Common myeloid progenitor, CD34-positive (primary cell): ENCODE measurements around the gene RTN4RL1.

Experiments used
- CTCF ChIA-PET: fragments of 350-600 bp; sonication (Branson Sonifier 250); formaldehyde crosslinking; loops from one replicate; lab custom pipeline; 2021; ENCODE audit warnings: antibody characterized with exemption; lab: Charles Lee
- POLR2A ChIA-PET: fragments of 350-600 bp; sonication (Branson Sonifier 250); formaldehyde crosslinking; loops from one replicate; lab custom pipeline; 2021; ENCODE audit warnings: antibody characterized with exemption; lab: Charles Lee
- DNase-seq, 3 donors: peaks; one replicate each; pipeline versions ENCODE4 v3.0.0 to v3.0.0-alpha.2; 2013
- H3K27ac ChIP-seq, 2 experiments: 1 replicate in 1 of 2; 2 replicates in 1 of 2; pipeline ENCODE4 v1.7.0; 2013; ENCODE audit warnings: inconsistent platforms in 2 of 2, low read length in 2 of 2, mild to moderate bottlenecking in 2 of 2, low read depth in 1 of 2, moderate library complexity in 1 of 2; ENCODE audit not compliant: severe bottlenecking in 2 of 2, insufficient read depth in 1 of 2, poor library complexity in 1 of 2
- H3K27me3 ChIP-seq, 5 experiments: replicated peaks in 2 of 5; 1 replicate in 3 of 5; 2 replicates in 2 of 5; pipeline versions ENCODE4 v1.6.1 to v1.7.0; 2013; ENCODE audit warnings: low read length in 4 of 5, mild to moderate bottlenecking in 2 of 5, moderate library complexity in 2 of 5, inconsistent platforms in 1 of 5; ENCODE audit not compliant: insufficient read depth in 5 of 5, control insufficient read depth in 4 of 5
- H3K36me3 ChIP-seq, 4 experiments: 1 replicate in 2 of 4; 2 replicates in 2 of 4; pipeline versions ENCODE4 v1.6.1 to v1.7.0; 2013; ENCODE audit warnings: low read length in 3 of 4, control low read depth in 1 of 4, mild to moderate bottlenecking in 1 of 4; ENCODE audit not compliant: control insufficient read depth in 4 of 4, insufficient read depth in 4 of 4
- H3K4me1 ChIP-seq, 4 experiments: 1 replicate in 3 of 4; 2 replicates in 1 of 4; pipeline versions ENCODE4 v1.6.1 to v1.7.1; 2013; ENCODE audit warnings: low read length in 3 of 4, mild to moderate bottlenecking in 3 of 4, control low read depth in 1 of 4, inconsistent platforms in 1 of 4, moderate library complexity in 1 of 4; ENCODE audit not compliant: control insufficient read depth in 4 of 4, insufficient read depth in 4 of 4; ENCODE audit errors: control extremely low read depth in 1 of 4
- H3K4me3 ChIP-seq, 7 experiments: 1 replicate in 4 of 7; 2 replicates in 3 of 7; pipeline versions ENCODE4 v1.5.1 to v1.7.0; 2013; ENCODE audit warnings: mild to moderate bottlenecking in 7 of 7, low read length in 6 of 7, moderate library complexity in 6 of 7, inconsistent platforms in 2 of 7, low read depth in 2 of 7, control low read depth in 1 of 7; ENCODE audit not compliant: insufficient read depth in 4 of 7, control insufficient read depth in 1 of 7; ENCODE audit errors: extremely low read depth in 1 of 7
- H3K9me3 ChIP-seq, 5 experiments: 1 replicate in 4 of 5; 2 replicates in 1 of 5; pipeline versions ENCODE4 v1.6.1 to v1.7.1; 2013; ENCODE audit warnings: low read length in 4 of 5, mild to moderate bottlenecking in 2 of 5, inconsistent platforms in 1 of 5, low read depth in 1 of 5, moderate library complexity in 1 of 5; ENCODE audit not compliant: control insufficient read depth in 4 of 5, insufficient read depth in 2 of 5; ENCODE audit errors: control extremely low read depth in 1 of 5
- WGBS: methylation state at CpG from one replicate; pipeline ENCODE4 v1.1.5; 2013; ENCODE audit not compliant: insufficient coverage; 5-methylcytosine and 5-hydroxymethylcytosine counted together

The RTN4RL1 gene

DNA sequence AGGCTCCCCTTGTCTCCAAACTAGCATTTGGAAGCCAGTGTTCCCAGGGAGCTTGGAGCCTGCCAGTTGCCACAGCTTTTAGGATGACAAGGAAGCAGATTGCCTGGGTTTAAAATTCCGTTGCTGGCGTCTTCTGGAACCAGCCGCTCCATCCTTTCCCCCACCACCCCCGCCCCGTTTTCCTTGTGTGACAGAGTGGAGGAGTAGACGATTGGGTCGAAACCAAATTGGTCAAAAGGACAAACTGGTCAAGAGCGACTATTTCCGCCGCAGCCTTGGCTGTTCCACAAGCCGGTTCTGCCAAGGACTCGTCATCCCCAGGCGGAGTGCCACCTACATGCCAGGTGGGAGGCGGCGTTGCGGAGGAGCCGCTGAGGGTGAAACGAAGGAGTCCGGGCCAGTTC, 104.2 kb downstream of the RTN4RL1 start:
- peaks cover 0 to 2% (median 2%) of the 10 kb centered on the region in 4 experiments for H3K4me1 ChIP-seq
- POLR2A ChIA-PET, result no interaction called here
- CTCF ChIA-PET, result no interaction called here

DNA sequence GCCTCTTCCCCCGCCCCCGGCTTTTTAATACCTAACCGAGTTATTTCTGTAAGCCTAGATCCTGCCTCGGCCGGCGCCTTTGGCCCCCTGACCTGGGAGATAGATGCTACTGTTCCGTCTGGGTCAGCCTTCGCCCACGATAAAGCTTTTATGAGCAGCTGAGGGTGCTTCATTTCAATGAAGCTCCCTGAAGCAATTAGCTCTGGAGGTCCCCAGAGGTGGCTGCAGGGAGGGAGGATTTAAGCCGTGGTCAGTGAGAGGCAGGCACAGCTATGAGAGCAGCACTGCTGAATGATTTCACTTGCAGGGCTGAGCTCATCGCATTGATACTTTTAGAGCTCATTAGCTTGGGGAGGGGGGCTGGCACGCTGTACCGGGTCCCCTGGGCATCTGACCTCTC, 105.9 kb downstream of the RTN4RL1 start:
- H3K4me1 ChIP-seq, result peaks cover 0 to 12% (median 9%) of the 10 kb centered on the region in 4 experiments
- H3K27ac ChIP-seq, result no peak overlapping the region
- CTCF ChIA-PET, result interaction anchor here (1.6 to 1.7 kb wide), 2 partner anchors 9 to 27 kb away, joined by 4 to 5 read pairs; no protein-coding TSS in a partner anchor
- H3K9me3 ChIP-seq, result no peaks in the 10 kb centered on the region
- H3K4me3 ChIP-seq, result no peak overlapping the region
- POLR2A ChIA-PET, result no interaction called here
- H3K36me3 ChIP-seq, result no peaks in the 10 kb centered on the region
- no peak for DNase-seq
- WGBS, result 97% methylated on average over 11 of the region's 13 CpGs
- H3K27me3 ChIP-seq, result no peaks in the 10 kb centered on the region

More for the DNA sequence above, 104.2 kb downstream of the RTN4RL1 start:
- Histone ChIP-seq H3K9me3 (no peaks in the 10 kb centered on the region), H3K27me3 (peaks cover 0 to 2% (median 0%) of the 10 kb centered on the region in 5 experiments), H3K4me3 (no peak overlapping the region), H3K36me3 (no peaks in the 10 kb centered on the region), H3K27ac (no peak overlapping the region)
- WGBS, result 95% methylated on average over 14 of the region's 19 CpGs
- no peak for DNase-seq

DNA sequence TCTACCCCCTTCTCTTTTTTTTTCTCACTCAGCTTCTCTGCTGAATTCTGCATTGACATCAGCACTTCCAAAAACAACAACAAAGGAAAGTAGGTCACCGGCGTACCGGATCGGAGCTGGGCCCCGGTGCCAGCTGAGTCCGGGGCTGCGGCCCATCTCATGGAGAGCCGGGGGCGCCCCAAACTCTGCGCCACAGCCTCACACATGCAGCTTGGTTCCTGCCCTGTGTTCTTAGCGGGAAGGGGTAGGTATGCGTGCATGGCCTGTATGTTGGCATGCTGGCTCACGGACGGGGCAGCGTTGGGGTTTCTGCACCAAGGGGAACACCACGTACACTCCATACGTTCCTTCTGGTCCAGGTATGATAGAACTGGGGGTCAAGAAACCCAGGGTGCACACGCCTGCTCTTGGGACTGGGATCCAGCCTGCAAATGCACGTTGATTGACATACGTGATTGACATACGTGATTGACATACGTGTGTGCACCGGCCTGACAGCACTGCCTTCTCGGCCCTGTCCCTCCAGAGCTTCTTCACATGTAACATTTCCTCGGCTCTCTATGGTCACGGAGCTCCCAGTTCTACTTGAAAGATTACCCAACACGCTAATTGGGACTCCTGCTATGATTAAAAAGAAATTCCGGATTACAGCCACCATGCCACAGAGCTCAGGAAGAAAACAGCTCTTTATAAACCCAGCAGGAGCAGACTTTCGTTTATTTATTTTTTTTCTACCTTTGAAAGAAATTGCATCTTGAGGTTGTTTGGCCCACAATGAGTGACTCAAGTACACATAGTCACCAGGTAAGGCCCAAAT, 106.6 kb downstream of the RTN4RL1 start:
- WGBS, result 97% methylated on average over 25 of the region's 29 CpGs
- no peak for DNase-seq
- H3K4me3 ChIP-seq, result no peak overlapping the region
- no peaks in the 10 kb centered on the region for H3K27me3 ChIP-seq
- H3K27ac ChIP-seq, result no peak overlapping the region
- ChIA-PET POLR2A (no interaction called here), CTCF (interaction anchor here (1.6 to 1.7 kb wide), 2 partner anchors 8 to 26 kb away, joined by 4 to 5 read pairs; no protein-coding TSS in a partner anchor)
- H3K4me1 ChIP-seq, result peaks cover 0 to 17% (median 14%) of the 10 kb centered on the region in 4 experiments
- no peaks in the 10 kb centered on the region for H3K36me3 ChIP-seq
- no peaks in the 10 kb centered on the region for H3K9me3 ChIP-seq

DNA sequence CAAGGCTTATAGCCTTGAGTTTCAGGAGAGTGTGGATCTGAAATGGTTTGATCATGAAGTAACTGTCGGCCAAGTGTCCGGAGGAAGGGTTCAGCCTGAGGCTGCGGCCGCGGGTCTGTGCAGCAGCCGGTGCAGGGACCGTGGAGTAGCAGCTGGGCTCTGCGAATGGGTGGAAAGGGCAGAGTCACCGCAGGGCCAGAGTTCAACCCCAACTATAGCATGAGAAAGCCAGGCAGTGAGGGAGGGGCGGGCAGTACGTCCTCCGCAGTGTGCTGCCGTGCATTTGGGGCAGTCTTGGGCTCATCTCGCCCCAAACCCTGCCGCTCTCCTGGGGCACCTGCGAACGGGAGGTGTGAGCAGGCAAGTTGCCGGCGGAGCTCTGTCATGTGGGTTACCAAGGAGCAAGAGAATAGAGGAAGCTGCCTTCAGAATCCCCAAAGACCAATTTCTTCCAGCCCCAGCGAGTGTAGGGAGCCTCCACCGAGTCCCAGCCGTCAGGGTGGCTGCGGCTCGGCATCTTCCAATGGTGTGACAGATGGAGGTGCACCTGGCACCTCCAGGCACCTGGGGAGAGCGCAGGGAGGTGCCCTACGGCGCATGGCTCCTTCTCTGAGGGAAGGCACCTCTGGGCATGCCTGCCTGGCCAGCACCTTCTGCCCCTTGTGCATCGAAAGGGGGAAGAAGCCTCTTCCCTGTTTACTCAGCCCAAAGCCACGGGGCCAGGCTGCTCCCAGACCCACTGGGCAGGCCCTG, 108.0 kb downstream of the RTN4RL1 start:
- WGBS, result 92% methylated on average over 26 of the region's 29 CpGs
- POLR2A ChIA-PET, result no interaction called here
- no peak for DNase-seq
- Histone ChIP-seq H3K27ac (no peak overlapping the region), H3K4me3 (no peak overlapping the region), H3K9me3 (no peaks in the 10 kb centered on the region), H3K36me3 (no peaks in the 10 kb centered on the region), H3K4me1 (peaks cover 0 to 18% (median 14%) of the 10 kb centered on the region in 4 experiments), H3K27me3 (peaks cover 0 to 5% (median 0%) of the 10 kb centered on the region in 5 experiments)
- CTCF ChIA-PET, result interaction anchor here (0.9 kb wide), 1 partner anchor 11 kb away, joined by 3 read pairs; no protein-coding TSS in a partner anchor

DNA sequence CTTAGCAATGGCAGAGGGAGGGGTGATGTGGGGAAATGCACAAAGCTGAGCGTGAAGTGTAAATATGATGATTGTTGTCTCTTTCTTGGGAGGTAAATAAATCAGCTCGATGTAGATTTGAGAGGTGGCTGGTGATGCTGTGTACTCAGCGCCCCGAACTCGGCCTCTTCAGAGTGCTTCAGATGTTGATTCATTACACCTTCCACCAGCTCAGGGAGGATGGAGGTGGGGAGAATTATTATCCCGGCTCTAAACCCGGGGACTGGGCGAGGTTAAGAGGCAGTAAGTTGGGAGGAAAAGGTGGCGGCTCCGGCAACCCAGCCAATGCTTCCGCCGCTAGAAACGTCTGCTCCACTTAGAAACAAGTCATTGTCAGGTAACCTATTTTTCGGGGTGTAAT, 108.8 kb downstream of the RTN4RL1 start:
- no peak overlapping the region for H3K27ac ChIP-seq
- POLR2A ChIA-PET, result no interaction called here
- peaks cover 0 to 11% (median 0%) of the 10 kb centered on the region in 5 experiments for H3K27me3 ChIP-seq
- CTCF ChIA-PET, result interaction anchor here (0.8 to 0.9 kb wide), 2 partner anchors 10 kb away, joined by 3 to 4 read pairs; no protein-coding TSS in a partner anchor
- peaks cover 0 to 18% (median 14%) of the 10 kb centered on the region in 4 experiments for H3K4me1 ChIP-seq
- no peaks in the 10 kb centered on the region for H3K9me3 ChIP-seq
- no peak for DNase-seq
- 93% methylated on average over 12 of the region's 14 CpGs for WGBS
- no peak overlapping the region for H3K4me3 ChIP-seq
- no peaks in the 10 kb centered on the region for H3K36me3 ChIP-seq

DNA sequence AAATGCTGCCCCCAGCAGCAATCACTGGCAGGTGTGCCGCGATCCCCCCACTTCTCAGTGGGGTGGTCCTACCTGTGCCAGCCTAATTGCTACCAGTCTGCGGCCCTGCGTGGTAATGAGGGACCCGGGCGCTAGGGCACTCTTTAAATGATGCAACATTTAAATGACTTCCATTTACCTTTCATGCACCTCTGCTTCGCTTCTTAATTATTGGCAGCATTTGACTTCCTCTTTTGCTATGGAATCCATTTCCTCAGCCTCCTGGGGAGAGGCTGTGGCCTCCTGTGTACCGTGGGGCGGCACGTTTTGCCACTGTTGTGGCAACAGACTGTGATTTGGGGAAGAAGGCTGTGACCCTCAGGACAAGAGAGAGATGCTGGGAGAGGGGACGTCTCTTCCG, 109.2 kb downstream of the RTN4RL1 start:
- ChIA-PET POLR2A (no interaction called here), CTCF (interaction anchor here (0.8 kb wide), 1 partner anchor 10 kb away, joined by 4 read pairs; no protein-coding TSS in a partner anchor)
- WGBS, result 36% methylated on average over 12 of the region's 12 CpGs
- H3K9me3 ChIP-seq, result no peaks in the 10 kb centered on the region
- peak; percentile 32 to 82 (median 76) for DNase-seq
- no peak overlapping the region for H3K27ac ChIP-seq
- peaks cover 0 to 13% (median 2%) of the 10 kb centered on the region in 5 experiments for H3K27me3 ChIP-seq
- H3K4me3 ChIP-seq, result no peak overlapping the region
- H3K4me1 ChIP-seq, result peaks cover 0 to 18% (median 14%) of the 10 kb centered on the region in 4 experiments
- H3K36me3 ChIP-seq, result no peaks in the 10 kb centered on the region
